Natural killer cell (primary cell): ENCODE data around the gene FARP1. TPM values are rescaled to one million over a fixed set of nuclear protein-coding genes. Genes with fewer than 3 reads are reported as not detected.

Experiments
- ATAC-seq, 3 donors: fragments of 150-1000 bp in 2 of 3; fragments of 200-7000 bp in 1 of 3; cut with Tn5 transposase; 1 replicate in 1 of 3; 2 replicates in 2 of 3; pipeline ENCODE4 v1.10.0; 2021; ENCODE audit warnings: mild to moderate bottlenecking in 2 of 3, moderate library complexity in 2 of 3
- DNase-seq, 2 donors: peaks; one replicate each; pipeline versions ENCODE4 v3.0.0 to v3.0.0-alpha.2; 2013 to 2021; ENCODE audit warnings: mixed read lengths in 1 of 2
- H3K27ac ChIP-seq: one replicate; pipeline ENCODE4 v1.5.1; 2013; ENCODE audit warnings: mild to moderate bottlenecking, low read length
- H3K27me3 ChIP-seq: one replicate; pipeline ENCODE4 v1.6.1; 2013; ENCODE audit warnings: low read length; ENCODE audit not compliant: control insufficient read depth, insufficient read depth
- H3K36me3 ChIP-seq: one replicate; pipeline ENCODE4 v1.6.1; 2013; ENCODE audit warnings: low read length; ENCODE audit not compliant: control insufficient read depth, insufficient read depth
- H3K4me1 ChIP-seq: one replicate; pipeline ENCODE4 v1.6.1; 2013; ENCODE audit warnings: low read length; ENCODE audit not compliant: control insufficient read depth, insufficient read depth
- H3K4me3 ChIP-seq: one replicate; pipeline ENCODE4 v1.5.1; 2013; ENCODE audit warnings: low read length
- H3K9me3 ChIP-seq: one replicate; pipeline ENCODE4 v1.6.1; 2013; ENCODE audit warnings: low read length; ENCODE audit not compliant: control insufficient read depth, insufficient read depth
- H3K27ac Mint-ChIP-seq, 2 donors: one replicate each; pipeline ENCODE4 v1.8.0; 2022; ENCODE audit warnings: mild to moderate bottlenecking in 2 of 2, mixed read lengths in 2 of 2, moderate library complexity in 1 of 2
- H3K27me3 Mint-ChIP-seq, 2 donors: one replicate each; pipeline ENCODE4 v1.8.0; 2022; ENCODE audit warnings: low read depth in 2 of 2, mixed read lengths in 2 of 2
- H3K36me3 Mint-ChIP-seq: one replicate; pipeline ENCODE4 v1.8.0; 2022; ENCODE audit warnings: mixed read lengths
- H3K4me1 Mint-ChIP-seq, 2 donors: one replicate each; pipeline ENCODE4 v1.8.0; 2022; ENCODE audit warnings: mixed read lengths in 2 of 2
- H3K4me3 Mint-ChIP-seq: one replicate; pipeline ENCODE4 v1.8.0; 2022; ENCODE audit warnings: mild to moderate bottlenecking, moderate library complexity, mixed read lengths
- H3K9me3 Mint-ChIP-seq, 2 donors: one replicate each; pipeline ENCODE4 v1.8.0; 2022; ENCODE audit warnings: mixed read lengths in 2 of 2
- WGBS: methylation state at CpG from one replicate; pipeline ENCODE4 v1.1.7; 2013; ENCODE audit warnings: missing lambda C conversion rate; ENCODE audit not compliant: insufficient coverage; 5-methylcytosine and 5-hydroxymethylcytosine counted together
- intact Hi-C: fragments of 100-400 bp; cut with micrococcal nuclease; formaldehyde crosslinking; loops from one replicate; pipeline ENCODE4 v1.14.2; 2022
- total RNA-seq, 4 donors: library from RNA; stranded (reverse); fragments of 120-200 nt in 1 of 4; gene quantifications; one replicate each; pipeline versions ENCODE4 v1.2.3 to v1.2.4, GENCODE V29; 2013 to 2022
- TF ChIP-seq, protein P1 (sequence below): fragments of 200-600 bp; IDR thresholded peaks from one replicate; pipeline ENCODE4 v1.8.0; 2022; ENCODE audit warnings: antibody characterized with exemption

The FARP1 gene
- total RNA-seq, 3 donors from 2014 or later (not counting 1 experiment from before 2014, with no cell fraction given), result 0.71 to 1.2 (median 1.1) TPM

DNA sequence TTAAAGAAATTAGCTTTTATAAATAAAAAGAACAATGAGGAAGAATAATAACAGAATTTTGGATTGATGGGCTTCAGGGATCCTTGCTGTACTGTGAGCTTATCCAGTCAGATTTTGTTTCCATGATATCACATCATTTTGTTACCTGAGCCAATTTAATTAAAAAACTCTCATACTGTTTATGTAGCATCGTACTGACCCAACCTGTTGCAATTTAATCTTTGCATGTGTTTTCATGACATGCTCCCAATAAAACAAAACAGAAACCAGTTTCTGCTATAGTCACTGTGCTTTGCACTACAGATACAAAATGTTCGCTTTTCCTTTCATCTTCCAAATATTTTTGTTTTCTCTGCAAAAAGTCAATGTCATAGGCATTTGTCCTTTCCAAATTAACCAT lies 143.9 kb downstream of the FARP1 start:
- Mint-ChIP-seq H3K27ac (no peak overlapping the region), H3K9me3 (no peaks in the 10 kb centered on the region), H3K27me3 (peaks cover 0 to 7% of the 10 kb centered on the region in 2 donors), H3K4me3 (no peak overlapping the region), H3K36me3 (no peaks in the 10 kb centered on the region), H3K4me1 (no peaks in the 10 kb centered on the region)
- H3K36me3 ChIP-seq, result no peaks in the 10 kb centered on the region
- DNase-seq (no peak), ATAC-seq (no peak)
- WGBS, result 91% methylated on average over 2 of the region's 2 CpGs
- no peak overlapping the region for H3K27ac ChIP-seq
- H3K27me3 ChIP-seq, result no peaks in the 10 kb centered on the region
- H3K4me3 ChIP-seq, result no peak overlapping the region
- TF ChIP-seq, protein P1, sequence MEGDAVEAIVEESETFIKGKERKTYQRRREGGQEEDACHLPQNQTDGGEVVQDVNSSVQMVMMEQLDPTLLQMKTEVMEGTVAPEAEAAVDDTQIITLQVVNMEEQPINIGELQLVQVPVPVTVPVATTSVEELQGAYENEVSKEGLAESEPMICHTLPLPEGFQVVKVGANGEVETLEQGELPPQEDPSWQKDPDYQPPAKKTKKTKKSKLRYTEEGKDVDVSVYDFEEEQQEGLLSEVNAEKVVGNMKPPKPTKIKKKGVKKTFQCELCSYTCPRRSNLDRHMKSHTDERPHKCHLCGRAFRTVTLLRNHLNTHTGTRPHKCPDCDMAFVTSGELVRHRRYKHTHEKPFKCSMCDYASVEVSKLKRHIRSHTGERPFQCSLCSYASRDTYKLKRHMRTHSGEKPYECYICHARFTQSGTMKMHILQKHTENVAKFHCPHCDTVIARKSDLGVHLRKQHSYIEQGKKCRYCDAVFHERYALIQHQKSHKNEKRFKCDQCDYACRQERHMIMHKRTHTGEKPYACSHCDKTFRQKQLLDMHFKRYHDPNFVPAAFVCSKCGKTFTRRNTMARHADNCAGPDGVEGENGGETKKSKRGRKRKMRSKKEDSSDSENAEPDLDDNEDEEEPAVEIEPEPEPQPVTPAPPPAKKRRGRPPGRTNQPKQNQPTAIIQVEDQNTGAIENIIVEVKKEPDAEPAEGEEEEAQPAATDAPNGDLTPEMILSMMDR, result no peak
- no peaks in the 10 kb centered on the region for H3K9me3 ChIP-seq
- H3K4me1 ChIP-seq, result no peaks in the 10 kb centered on the region
- intact Hi-C loops, result no loop called here

DNA sequence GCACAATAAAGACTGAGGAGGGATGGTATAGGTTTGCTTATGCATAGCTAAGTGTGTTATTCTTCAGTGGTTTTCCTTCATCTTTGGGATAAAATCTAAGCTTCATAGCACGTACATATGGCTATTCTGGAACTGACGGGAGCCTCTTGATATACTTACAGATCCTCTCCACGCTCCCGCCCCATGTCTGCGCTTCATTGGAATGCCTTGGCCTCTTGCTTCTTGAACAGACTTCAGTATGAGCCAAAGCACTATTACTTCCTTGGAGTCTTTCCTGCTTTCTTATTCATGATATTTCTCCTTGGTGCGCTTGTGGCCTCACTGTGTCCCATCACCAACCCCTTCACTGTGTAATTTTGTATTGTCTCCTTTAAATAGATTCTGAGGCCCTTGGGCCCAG lies 145.3 kb downstream of the FARP1 start:
- H3K4me1 Mint-ChIP-seq, result no peaks in the 10 kb centered on the region
- no peaks in the 10 kb centered on the region for H3K4me1 ChIP-seq
- no peaks in the 10 kb centered on the region for H3K36me3 ChIP-seq
- H3K9me3 ChIP-seq, result no peaks in the 10 kb centered on the region
- TF ChIP-seq, protein P1, result no peak
- no peak overlapping the region for H3K4me3 ChIP-seq
- H3K27ac ChIP-seq, result no peak overlapping the region
- H3K27me3 Mint-ChIP-seq, result peaks cover 0 to 7% of the 10 kb centered on the region in 2 donors
- H3K9me3 Mint-ChIP-seq, result no peaks in the 10 kb centered on the region
- no peaks in the 10 kb centered on the region for H3K27me3 ChIP-seq
- no peak overlapping the region for H3K4me3 Mint-ChIP-seq
- DNase-seq, result no peak
- H3K36me3 Mint-ChIP-seq, result no peaks in the 10 kb centered on the region
- no peak for ATAC-seq
- no peak overlapping the region for H3K27ac Mint-ChIP-seq
- WGBS, result 92% methylated on average over 5 of the region's 6 CpGs
- intact Hi-C loops, result no loop called here

DNA sequence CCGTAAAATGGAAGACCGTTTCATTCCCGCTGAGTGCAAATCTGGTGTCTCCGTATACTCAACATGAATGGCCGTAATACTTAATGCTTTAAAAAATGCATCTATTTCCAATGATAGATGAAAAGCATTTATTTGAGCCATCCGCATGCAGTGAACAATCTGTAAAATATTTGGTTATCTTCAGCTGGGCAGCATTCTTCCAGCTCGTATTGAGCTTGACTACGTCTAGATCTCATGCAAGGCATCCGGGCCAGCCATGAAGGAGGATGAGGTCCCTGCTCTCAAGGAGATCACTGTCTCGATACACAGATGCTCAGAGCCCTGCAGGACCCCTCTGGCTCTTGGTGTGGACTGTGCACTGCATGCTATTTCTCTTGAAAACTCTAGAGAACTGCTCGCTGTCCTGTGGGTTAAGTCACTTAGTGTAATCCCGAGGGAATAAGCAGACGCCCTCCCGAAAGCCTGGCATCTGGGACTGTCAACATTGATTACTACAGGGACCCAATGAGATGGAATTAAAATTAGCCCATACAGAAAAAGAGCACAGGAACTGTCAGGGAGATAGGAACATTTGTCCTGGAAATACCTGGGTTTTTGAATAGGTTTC lies 146.5 kb downstream of the FARP1 start:
- no peak for ATAC-seq
- Mint-ChIP-seq H3K27me3 (peaks cover 0 to 7% of the 10 kb centered on the region in 2 donors), H3K4me1 (no peaks in the 10 kb centered on the region), H3K9me3 (no peaks in the 10 kb centered on the region), H3K4me3 (no peak overlapping the region), H3K27ac (no peak overlapping the region), H3K36me3 (no peaks in the 10 kb centered on the region)
- Histone ChIP-seq H3K9me3 (no peaks in the 10 kb centered on the region), H3K4me1 (no peaks in the 10 kb centered on the region), H3K36me3 (no peaks in the 10 kb centered on the region), H3K4me3 (no peak overlapping the region), H3K27ac (no peak overlapping the region), H3K27me3 (no peaks in the 10 kb centered on the region)
- no peak for DNase-seq
- TF ChIP-seq, protein P1, result no peak
- intact Hi-C loops, result no loop called here
- 94% methylated on average over 14 of the region's 14 CpGs for WGBS

DNA sequence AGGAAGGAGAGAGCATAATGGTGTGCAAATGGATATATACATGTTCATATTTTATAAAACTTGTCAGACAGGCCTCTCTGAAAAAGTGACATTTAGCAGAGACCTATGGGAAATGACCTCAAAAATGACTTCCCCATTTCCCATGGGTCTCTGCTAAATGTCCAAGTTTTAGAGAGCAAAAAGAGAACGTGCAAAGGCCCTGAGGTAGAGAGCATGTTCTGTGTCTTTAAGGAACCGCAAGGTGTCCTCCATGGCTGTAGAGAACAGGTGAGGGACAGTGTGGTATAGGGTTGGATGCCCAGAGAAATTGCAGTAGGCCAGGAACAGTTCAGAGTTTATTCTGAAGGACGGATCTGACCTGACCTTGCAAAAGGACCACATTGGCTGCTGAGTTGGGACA lies 147.4 kb downstream of the FARP1 start:
- H3K27ac Mint-ChIP-seq, result no peak overlapping the region
- peaks cover 0 to 7% of the 10 kb centered on the region in 2 donors for H3K27me3 Mint-ChIP-seq
- no peaks in the 10 kb centered on the region for H3K36me3 Mint-ChIP-seq
- Histone ChIP-seq H3K27me3 (no peaks in the 10 kb centered on the region), H3K27ac (no peak overlapping the region), H3K9me3 (no peaks in the 10 kb centered on the region), H3K4me3 (no peak overlapping the region), H3K4me1 (no peaks in the 10 kb centered on the region), H3K36me3 (no peaks in the 10 kb centered on the region)
- no peak overlapping the region for H3K4me3 Mint-ChIP-seq
- 90% methylated on average over 3 of the region's 3 CpGs for WGBS
- TF ChIP-seq, protein P1, result no peak
- no peaks in the 10 kb centered on the region for H3K9me3 Mint-ChIP-seq
- H3K4me1 Mint-ChIP-seq, result no peaks in the 10 kb centered on the region
- intact Hi-C loops, result no loop called here
- ATAC-seq (no peak), DNase-seq (no peak)
